ENCODE data around the gene SLC16A5.

DNA sequence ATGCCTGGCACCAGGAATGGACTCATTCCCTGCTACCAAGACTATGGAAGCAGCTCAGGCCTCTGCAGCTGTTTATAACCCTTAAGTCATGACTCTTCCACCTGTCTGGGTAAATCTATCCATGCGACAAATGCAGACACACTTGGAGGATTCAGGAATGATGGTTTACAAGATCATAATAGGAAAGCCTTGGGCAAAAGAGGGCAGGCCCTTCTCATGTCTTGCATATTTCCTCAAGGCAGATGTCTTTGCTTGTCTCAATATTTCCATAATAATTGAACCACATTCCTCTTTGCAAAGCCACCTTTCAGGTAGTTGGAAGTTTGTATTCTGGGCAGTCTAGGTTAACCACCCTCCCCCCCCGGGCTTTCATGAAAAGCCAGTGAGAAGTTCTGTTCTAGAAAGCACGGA lies 67.4 kb downstream of the SLC16A5 start:
- TF ChIP-seq, protein P1, sequence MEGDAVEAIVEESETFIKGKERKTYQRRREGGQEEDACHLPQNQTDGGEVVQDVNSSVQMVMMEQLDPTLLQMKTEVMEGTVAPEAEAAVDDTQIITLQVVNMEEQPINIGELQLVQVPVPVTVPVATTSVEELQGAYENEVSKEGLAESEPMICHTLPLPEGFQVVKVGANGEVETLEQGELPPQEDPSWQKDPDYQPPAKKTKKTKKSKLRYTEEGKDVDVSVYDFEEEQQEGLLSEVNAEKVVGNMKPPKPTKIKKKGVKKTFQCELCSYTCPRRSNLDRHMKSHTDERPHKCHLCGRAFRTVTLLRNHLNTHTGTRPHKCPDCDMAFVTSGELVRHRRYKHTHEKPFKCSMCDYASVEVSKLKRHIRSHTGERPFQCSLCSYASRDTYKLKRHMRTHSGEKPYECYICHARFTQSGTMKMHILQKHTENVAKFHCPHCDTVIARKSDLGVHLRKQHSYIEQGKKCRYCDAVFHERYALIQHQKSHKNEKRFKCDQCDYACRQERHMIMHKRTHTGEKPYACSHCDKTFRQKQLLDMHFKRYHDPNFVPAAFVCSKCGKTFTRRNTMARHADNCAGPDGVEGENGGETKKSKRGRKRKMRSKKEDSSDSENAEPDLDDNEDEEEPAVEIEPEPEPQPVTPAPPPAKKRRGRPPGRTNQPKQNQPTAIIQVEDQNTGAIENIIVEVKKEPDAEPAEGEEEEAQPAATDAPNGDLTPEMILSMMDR (conservative IDR thresholded peaks at IDR 0.05; ENCODE audit: low read depth, low read length) = no peak
- no peak for TF ChIP-seq EZH2 (IDR thresholded peaks at IDR 0.05; ENCODE audit: low read length, unreplicated experiment)
